HG03025 (cell line): ENCODE results near the gene SMPD4.
"Not testable (repeated sequence)": the region's sequence is repeated elsewhere in the genome, so short reads cannot be mapped to it uniquely, and the experiment has no call there.

Experiments
- ATAC-seq: cut with Tn5 transposase; IDR thresholded peaks from one replicate; pipeline ENCODE4 v1.9.1; 2021; ENCODE audit warnings: mild to moderate bottlenecking, moderate library complexity; ENCODE audit not compliant: unreplicated experiment, low FRiP score

The SMPD4 gene

GRCh38 chr2:130181325-130181879 lies at the start of gene SMPD4:
Gene SMPD4, minus strand, starts transcription at chr2:130181602. Its CDS starts 5,010 bp downstream, at chr2:130176592.
- ATAC-seq = peak; percentile 62

GRCh38 chr2:130230907-130231306 lies 49.5 kb upstream of the SMPD4 start:
- not testable (repeated sequence) for ATAC-seq

- ATAC-seq = not testable (repeated sequence)
Measured at GRCh38 chr2:130230376-130230775, 49.0 kb upstream of the SMPD4 start.

- not testable (repeated sequence) for ATAC-seq
Measured at GRCh38 chr2:130229161-130229510, 47.7 kb upstream of the SMPD4 start.

GRCh38 chr2:130228467-130229160 lies 47.2 kb upstream of the SMPD4 start:
- ATAC-seq = not testable (repeated sequence)

- ATAC-seq = not testable (repeated sequence)
Measured at GRCh38 chr2:130228005-130228404, 46.6 kb upstream of the SMPD4 start.

GRCh38 chr2:130222523-130222922 lies 41.1 kb upstream of the SMPD4 start:
- peak; percentile 72 for ATAC-seq

- ATAC-seq = not testable (repeated sequence)
Measured at GRCh38 chr2:130220505-130220904, 39.1 kb upstream of the SMPD4 start.

- ATAC-seq = not testable (repeated sequence)
Measured at GRCh38 chr2:130219147-130219546, 37.7 kb upstream of the SMPD4 start.

- not testable (repeated sequence) for ATAC-seq
Measured at GRCh38 chr2:130207051-130207450, 25.6 kb upstream of the SMPD4 start.

- not testable (repeated sequence) for ATAC-seq
Measured at GRCh38 chr2:130203150-130203549, 21.7 kb upstream of the SMPD4 start.

GRCh38 chr2:130202518-130202917 lies 21.1 kb upstream of the SMPD4 start:
- ATAC-seq = not testable (repeated sequence)

GRCh38 chr2:130198343-130198742 lies 16.9 kb upstream of the SMPD4 start, which contains the start of gene TUBA3E:
Gene TUBA3E, minus strand, starts transcription at chr2:130198439. Its CDS starts 79 bp downstream, at chr2:130198360.
- ATAC-seq = no peak

- not testable (repeated sequence) for ATAC-seq
Measured at GRCh38 chr2:130196052-130196451, 14.7 kb upstream of the SMPD4 start.

GRCh38 chr2:130195089-130195635 lies 13.8 kb upstream of the SMPD4 start:
- ATAC-seq = not testable (repeated sequence)

- not testable (repeated sequence) for ATAC-seq
Measured at GRCh38 chr2:130193824-130194223, 12.4 kb upstream of the SMPD4 start.

GRCh38 chr2:130192451-130192850 lies 11.0 kb upstream of the SMPD4 start:
- ATAC-seq = not testable (repeated sequence)

GRCh38 chr2:130191319-130191718 lies 9.9 kb upstream of the SMPD4 start:
- ATAC-seq = not testable (repeated sequence)

GRCh38 chr2:130190237-130190636 lies 8.8 kb upstream of the SMPD4 start:
- no peak for ATAC-seq

- not testable (repeated sequence) for ATAC-seq
Measured at GRCh38 chr2:130188958-130189357, 7.6 kb upstream of the SMPD4 start.
